ENCODE results near the gene CLEC4A. TPM values are rescaled to one million over a fixed set of nuclear protein-coding genes. Genes with fewer than 3 reads are reported as not detected.

The CLEC4A gene
- total and polyA plus RNA-seq, 2 of the 13 experiments (the other 11 are each of a cell fraction or from before 2014, with no cell fraction given): 0.55 TPM; not detected in 1

- H3K27ac ChIP-seq (ENCODE audit: extremely low read length, insufficient read depth, low read length): no peak overlapping the region
- no TSS peak for BruUV-seq (replicated peaks)
- H3K4me1 ChIP-seq (ENCODE audit: insufficient read depth, low read length): no peaks in the 10 kb centered on the region
- no peaks in the 10 kb centered on the region for H3K27me3 ChIP-seq (ENCODE audit: control insufficient read depth in 1 of 2, insufficient read depth in 2 of 2, low read length in 2 of 2)
- H3K36me3 ChIP-seq (replicated peaks in 1 of 2; ENCODE audit: control insufficient read depth in 1 of 2, insufficient read depth in 2 of 2, low read length in 2 of 2): peaks cover 14 to 57% of the 10 kb centered on the region in 2 experiments
- CTCF ChIA-PET (ENCODE audit: low intra/inter-chr PET ratio, low total read pairs): no interaction called here
- H3K9ac ChIP-seq (ENCODE audit: insufficient read depth, low read depth, low read length): no peak overlapping the region
- no peaks in the 10 kb centered on the region for H3K79me2 ChIP-seq (ENCODE audit: insufficient read depth, low read length)
- DNase-seq (ENCODE audit: low spot score) (no peak), FAIRE-seq (no peak), ATAC-seq (no peak)
- intact Hi-C loops (cut with micrococcal nuclease; ENCODE audit: unreplicated experiment): no loop called here
- no peaks in the 10 kb centered on the region for H3K9me3 ChIP-seq (ENCODE audit: low read length)
- POLR2A ChIA-PET: no interaction called here
- H4K20me1 ChIP-seq (ENCODE audit: insufficient read depth, low read length): no peaks in the 10 kb centered on the region
- H2AFZ ChIP-seq (ENCODE audit: low read length): no peak overlapping the region
- 97% methylated on average over 2 of the region's 2 CpGs for WGBS (ENCODE audit: low lambda C conversion rate)
- no peak overlapping the region for H3K4me2 ChIP-seq (ENCODE audit: low read depth, low read length)
- in situ Hi-C loops (cut with HindIII; ENCODE audit: extremely low pct_ligation_motif_present, low pct_unique_long_range_greater_than_20kb): no loop called here
- no peak overlapping the region for H3K4me3 ChIP-seq (replicated peaks in 1 of 3; ENCODE audit: insufficient read depth in 1 of 3, low read depth in 2 of 3, low read length in 3 of 3)
- no peak for TF ChIP-seq ZNF484 (CRISPR knock-in tag; IDR thresholded peaks at IDR 0.05; ENCODE audit: borderline replicate concordance, low read depth)
- no peak for TF ChIP-seq MIER3 (CRISPR knock-in tag; IDR thresholded peaks at IDR 0.05; ENCODE audit: borderline replicate concordance)
- TF ChIP-seq ZFX (CRISPR knock-in tag; IDR thresholded peaks at IDR 0.05; ENCODE audit: low read depth): no peak
- TF ChIP-seq ZNF225 (CRISPR knock-in tag; IDR thresholded peaks at IDR 0.05): no peak
- no peak for TF ChIP-seq HNRNPL (IDR thresholded peaks at IDR 0.05; ENCODE audit: low read depth, low read length)
- no peak for TF ChIP-seq ZNF33A (CRISPR knock-in tag; IDR thresholded peaks at IDR 0.05; ENCODE audit: borderline replicate concordance)
- no peak for TF ChIP-seq TBX2 (CRISPR knock-in tag; IDR thresholded peaks at IDR 0.05; ENCODE audit: borderline replicate concordance)
- no peak for TF ChIP-seq KAT7 (CRISPR knock-in tag; IDR thresholded peaks at IDR 0.05; ENCODE audit: borderline replicate concordance)
- TF ChIP-seq, protein P1, sequence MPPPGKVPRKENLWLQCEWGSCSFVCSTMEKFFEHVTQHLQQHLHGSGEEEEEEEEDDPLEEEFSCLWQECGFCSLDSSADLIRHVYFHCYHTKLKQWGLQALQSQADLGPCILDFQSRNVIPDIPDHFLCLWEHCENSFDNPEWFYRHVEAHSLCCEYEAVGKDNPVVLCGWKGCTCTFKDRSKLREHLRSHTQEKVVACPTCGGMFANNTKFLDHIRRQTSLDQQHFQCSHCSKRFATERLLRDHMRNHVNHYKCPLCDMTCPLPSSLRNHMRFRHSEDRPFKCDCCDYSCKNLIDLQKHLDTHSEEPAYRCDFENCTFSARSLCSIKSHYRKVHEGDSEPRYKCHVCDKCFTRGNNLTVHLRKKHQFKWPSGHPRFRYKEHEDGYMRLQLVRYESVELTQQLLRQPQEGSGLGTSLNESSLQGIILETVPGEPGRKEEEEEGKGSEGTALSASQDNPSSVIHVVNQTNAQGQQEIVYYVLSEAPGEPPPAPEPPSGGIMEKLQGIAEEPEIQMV (CRISPR knock-in tag; IDR thresholded peaks at IDR 0.05; ENCODE audit: low read depth): no peak
- TF ChIP-seq KAT8 (CRISPR knock-in tag; IDR thresholded peaks at IDR 0.05): no peak
- no peak for TF ChIP-seq CHD4 (IDR thresholded peaks at IDR 0.05; ENCODE audit: borderline replicate concordance, low read length)
- no peak for TF ChIP-seq REST (IDR thresholded peaks at IDR 0.05; ENCODE audit: borderline replicate concordance in 1 of 2, low read depth in 1 of 2, low read length in 2 of 2)
These were observed 27.0 kb upstream of the CLEC4A start for GRCh38 chr12:8096281-8096915.
